GM19467 (cell line): ENCODE results near the gene HDHD5.

ENCODE experiments used
- ATAC-seq: cut with Tn5 transposase; IDR thresholded peaks from one replicate; pipeline ENCODE4 v1.9.1; 2021; ENCODE audit warnings: mild to moderate bottlenecking, moderate library complexity; ENCODE audit not compliant: unreplicated experiment

Gene HDHD5

DNA sequence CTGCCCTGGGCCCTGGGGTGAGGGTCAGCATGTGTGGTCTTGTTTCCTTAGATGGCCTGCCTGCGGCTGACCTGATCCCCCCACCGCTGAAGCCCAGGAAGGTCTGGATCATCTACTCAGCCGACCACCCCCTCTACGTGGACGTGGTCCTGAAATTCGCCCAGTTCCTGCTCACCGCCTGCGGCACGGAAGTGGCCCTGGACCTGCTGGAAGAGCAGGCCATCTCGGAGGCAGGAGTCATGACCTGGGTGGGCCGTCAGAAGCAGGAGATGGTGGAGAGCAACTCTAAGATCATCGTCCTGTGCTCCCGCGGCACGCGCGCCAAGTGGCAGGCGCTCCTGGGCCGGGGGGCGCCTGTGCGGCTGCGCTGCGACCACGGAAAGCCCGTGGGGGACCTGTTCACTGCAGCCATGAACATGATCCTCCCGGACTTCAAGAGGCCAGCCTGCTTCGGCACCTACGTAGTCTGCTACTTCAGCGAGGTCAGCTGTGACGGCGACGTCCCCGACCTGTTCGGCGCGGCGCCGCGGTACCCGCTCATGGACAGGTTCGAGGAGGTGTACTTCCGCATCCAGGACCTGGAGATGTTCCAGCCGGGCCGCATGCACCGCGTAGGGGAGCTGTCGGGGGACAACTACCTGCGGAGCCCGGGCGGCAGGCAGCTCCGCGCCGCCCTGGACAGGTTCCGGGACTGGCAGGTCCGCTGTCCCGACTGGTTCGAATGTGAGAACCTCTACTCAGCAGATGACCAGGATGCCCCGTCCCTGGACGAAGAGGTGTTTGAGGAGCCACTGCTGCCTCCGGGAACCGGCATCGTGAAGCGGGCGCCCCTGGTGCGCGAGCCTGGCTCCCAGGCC lies 50.6 kb downstream of the HDHD5 start:
- ATAC-seq, result no peak

DNA sequence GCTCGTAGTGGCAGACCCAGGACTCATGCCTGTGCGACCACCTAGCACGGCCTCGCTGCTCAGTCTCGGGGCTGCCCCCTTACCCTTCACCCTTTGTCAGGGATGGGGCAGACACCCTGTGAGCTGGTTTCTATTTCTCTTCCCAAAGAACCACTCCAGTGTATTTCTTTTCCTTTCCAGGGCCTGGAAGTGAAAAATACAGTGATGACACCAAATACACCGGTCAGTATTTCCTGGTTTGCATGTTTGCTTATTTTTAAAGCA lies 51.6 kb downstream of the HDHD5 start:
- no peak for ATAC-seq

DNA sequence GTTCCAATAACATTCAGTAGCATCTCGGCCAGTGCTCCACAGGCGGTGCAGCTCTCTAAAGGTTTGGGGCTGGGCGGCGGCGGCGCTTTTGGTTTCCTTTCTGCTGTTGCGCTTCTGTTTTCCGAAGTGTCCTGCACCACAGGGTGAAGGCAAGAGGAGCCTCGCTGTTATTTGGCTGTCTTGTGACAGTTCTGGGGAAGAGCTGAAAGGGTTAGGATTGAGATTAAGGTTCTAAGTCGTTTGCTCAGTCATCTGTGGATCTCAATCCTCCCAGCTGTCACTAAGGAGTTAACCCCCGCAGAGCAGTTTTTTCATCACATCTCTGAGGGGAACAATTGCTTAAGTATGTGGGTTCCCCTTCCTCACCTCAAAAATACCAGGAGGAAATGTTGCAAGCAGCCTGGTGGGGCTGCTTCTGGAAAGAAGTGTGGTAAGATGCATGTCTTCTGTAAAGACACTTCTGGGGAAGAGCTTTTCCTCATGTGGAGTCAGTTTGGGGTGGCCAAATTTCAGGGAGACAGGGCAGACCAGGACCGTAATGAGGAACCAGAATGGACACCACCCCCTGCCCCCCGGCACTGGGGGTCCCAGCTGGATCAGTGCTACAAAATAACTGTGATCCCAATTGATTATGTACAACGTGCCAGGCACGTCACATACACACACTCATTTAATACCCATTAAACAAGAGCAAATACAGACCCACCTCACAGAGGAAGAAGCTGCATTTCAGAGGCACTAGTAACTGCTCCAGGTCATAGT lies 52.1 kb downstream of the HDHD5 start:
- no peak for ATAC-seq

DNA sequence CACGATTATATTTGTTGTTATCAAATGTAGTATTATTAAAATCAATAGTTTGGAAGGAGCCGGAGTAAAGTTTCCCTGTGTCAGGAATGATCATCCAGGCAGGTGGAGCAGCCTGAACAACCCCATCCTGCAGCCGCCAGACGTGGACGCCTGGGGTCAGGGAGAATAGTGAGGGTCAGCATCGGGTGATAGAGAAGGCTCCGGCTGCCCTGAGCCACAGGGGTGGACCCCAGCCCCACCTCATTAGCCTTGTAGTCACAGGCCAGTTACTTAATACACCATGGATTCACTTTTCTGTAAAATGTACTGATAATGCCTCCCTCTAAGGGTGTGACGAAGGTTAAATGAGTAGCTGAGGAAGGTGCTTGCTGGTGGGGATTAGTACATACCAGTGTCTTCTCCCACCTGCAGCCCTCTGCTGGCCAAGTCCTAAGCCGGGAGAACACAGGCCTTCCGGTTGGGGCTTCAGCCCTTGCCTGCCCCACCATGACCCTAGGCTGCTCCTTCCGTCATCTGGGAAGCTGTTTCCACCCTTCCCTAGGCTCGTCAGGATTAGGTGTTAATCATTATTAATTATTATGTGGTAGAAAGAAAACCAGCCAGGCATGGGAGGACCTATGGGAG lies 52.8 kb downstream of the HDHD5 start:
- no peak for ATAC-seq

DNA sequence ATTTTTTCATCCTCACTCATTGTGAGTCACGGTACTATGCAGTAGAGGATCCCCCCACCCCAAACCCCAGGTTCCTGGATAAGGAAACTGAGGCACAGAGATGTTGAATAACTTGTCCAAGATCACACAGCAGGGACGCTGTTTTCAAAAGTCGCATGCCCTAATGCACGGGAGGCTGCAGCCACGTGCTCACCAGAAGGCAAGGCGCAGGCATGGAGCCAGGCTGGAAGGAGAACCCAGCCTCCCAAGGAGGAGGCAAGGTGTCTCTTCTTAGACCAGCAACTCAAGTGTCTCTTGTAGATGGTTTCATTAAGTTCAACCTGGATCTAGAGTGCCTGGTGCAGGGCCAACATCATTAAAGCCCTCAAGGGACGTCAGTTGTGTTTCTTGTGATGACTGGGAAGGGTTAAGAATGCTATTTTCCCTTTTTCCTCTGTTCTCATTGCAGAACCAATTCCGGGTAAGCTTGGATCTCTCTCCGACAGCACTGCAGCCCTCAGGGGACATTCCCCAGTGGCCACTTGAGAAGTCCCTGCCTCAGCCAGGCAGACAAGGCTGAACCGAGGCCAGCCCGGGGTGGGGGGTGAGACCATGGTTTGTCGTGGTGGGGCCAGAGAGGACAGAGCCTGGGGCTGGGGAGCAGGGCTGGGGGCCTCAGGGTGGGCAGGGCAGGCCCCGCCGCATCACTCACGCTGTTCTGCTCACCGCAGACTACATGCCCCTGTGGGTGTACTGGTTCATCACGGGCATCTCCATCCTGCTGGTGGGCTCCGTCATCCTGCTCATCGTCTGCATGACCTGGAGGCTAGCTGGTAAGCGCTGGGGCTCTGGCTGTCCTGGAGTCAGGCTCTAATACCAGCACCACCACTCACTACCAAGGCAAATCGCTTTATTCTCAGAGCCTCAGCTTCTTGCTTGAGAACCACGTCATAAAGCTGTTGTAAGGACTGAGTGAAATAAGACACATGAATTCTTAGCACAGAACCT lies 53.6 kb downstream of the HDHD5 start:
- ATAC-seq, result no peak

DNA sequence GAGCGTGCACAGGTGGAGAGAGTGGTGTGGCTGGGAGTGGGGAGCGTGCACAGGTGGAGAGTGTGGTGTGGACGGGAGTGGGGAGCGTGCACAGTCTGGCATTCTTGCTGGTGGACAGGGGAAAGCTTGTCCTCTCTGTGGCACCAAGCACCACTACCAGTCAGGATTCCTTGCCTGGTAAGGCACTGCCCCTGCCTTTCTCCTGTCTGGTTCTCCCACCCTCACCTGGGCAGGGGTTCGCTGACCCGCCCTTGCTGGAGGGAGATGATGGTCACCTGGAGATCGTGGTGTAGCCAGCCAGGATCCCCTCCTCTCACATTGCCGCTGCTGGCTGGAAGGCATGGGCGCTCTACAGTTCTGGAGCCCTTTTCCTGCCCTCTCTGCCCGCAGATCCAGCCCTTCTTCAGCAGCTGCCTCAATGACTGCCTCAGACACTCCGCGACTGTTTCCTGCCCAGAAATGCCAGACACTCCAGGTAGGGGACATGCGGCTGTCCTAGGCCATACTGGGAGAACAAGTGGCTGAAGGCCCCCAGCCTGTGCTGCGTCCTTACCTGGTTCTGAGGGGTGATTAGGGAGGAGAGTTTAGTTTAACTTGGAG lies 54.6 kb downstream of the HDHD5 start:
- ATAC-seq, result no peak

DNA sequence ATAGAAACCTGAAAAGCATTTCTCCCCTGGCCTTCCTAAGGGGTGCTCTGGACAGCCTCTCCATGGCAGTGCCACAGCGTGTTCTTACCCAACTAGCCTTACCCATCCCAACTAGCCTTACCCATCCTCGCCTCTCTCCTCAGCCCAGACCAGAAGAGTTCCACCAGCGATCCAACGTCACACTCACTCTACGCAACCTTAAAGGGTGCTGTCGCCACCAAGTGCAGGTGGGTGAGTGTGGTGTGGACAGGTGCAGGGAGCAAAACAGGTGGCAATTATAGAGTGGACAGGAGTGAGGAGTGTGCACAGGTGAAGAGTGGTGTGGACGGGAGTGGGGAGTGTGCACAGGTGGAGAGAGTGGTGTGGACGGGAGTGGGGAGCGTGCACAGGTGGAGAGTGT lies 55.7 kb downstream of the HDHD5 start:
- no peak for ATAC-seq

DNA sequence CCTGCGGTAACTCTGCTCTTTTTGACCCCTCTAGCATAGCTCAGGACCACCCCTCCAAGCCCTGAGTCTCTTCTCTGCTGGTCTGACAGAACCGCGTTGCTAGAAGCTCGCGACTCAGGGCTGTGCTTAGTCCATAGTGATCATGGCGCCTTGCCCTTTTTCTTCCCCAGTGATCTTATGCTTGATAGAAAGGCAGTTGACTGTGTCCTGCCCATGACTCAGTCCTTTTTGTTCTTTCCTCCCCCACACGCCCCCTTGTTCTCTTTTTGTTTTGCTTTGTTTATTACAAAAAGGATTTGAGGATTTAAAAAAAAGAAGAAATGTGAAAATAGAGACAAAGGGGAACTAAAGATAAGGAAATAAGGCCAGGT lies 56.8 kb downstream of the HDHD5 start:
- no peak for ATAC-seq

DNA sequence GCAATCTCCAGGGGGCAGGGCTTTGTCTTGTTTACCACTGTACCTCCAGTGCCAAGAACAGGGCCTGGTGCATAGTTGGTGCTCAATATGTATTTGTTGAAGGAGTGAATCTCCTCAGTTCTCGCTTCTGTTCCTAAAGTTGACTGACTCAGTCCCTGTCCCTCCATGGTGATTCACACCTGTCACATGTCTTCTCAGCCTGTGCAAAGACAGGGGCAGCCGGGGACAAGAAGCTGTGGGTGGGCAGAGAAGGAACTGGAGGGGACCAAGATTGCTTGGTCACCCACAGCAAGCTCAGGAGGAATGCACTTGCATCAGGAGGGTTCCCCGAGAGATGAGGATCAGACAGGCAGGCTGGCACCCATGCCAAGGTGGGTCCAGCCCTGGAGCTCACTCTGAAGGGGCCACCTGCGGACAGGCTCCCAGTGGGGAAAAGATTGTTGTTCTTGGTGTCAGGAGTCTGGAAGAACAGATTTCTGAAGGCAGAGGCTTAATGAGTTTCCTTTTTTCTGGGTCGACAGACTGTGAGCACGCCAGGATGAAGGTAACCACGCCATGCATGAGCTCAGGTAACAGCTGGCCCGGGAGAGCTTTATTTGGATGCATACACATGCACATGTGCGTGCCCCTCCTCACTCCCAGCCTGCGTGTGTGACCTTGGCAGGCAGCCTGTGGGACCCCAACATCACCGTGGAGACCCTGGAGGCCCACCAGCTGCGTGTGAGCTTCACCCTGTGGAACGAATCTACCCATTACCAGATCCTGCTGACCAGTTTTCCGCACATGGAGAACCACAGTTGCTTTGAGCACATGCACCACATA lies 57.4 kb downstream of the HDHD5 start:
- no peak for ATAC-seq

DNA sequence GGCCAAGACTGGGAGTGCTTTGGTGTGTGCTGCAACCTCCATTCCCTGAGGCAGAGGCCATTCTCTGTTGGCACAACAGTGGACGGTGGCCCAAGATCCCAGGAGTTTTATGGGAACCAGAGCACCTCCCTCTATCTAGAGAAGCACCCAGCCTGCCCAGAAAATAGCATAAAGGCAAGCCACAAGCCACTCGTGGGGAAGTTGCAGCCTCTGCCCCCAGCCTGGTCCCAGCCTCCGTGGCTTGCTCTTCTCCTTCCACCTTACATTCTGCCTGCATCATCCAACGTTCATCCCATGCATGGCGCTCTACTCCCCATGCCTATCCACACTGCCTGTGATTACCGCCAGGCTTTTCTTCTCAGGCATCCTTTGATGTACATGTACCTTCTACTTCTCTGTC lies 58.5 kb downstream of the HDHD5 start:
- ATAC-seq, result no peak

DNA sequence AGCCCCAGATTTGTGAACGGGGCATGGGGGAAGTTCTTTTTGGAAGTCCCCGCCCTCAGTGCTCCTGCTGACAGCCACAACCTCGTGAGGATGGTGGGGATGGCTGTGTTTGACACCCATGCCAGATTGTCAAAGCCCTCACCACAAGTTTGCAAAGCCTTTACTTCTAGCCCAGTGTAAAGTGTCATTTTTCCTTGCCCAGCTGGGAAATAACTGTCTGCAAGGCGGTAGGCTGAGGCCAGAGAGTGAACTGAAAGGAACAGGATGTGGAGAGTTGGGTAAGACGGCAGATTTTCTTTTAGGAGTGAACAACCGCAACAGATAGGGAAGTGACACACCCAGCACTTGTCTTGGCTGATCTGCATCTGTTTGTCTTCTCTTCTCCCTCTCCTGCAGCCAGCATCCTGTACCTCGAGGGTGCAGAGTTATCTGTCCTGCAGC lies 60.7 kb downstream of the HDHD5 start:
- ATAC-seq, result no peak

DNA sequence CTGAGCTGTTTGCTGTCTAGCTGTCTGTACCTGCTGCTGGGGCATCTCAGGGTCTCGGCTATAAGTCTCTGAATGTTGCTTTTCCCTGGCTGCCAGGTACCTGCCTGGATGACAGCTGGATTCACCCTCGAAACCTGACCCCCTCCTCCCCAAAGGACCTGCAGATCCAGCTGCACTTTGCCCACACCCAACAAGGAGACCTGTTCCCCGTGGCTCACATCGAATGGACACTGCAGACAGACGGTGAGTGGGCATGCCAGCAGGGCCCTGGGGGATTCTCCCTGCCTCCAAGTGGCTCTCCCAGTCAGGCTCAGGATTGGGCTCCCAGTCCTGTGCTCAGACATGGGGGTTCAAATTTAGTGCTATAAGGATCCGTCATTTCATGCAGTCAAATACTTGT lies 61.4 kb downstream of the HDHD5 start:
- ATAC-seq, result no peak

DNA sequence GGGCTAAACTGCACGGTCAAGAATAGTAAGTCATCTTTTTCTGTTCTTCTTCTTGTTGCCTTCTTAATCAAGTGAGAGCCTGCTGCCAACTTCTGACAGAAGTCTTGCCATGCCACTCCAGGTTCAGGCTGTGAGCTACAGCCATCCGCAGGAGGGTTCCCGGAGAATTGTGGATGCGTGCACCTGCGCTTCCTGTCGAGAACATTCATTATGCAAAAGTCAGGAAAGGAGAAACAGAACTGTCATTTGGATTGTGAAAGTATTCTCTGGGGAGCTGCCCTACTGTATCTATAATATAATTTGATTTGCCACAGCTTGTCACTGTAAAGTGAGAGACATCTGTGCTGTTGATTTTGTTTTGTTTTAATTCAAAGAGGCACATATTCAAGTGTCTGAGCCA lies 62.0 kb downstream of the HDHD5 start:
- no peak for ATAC-seq

DNA sequence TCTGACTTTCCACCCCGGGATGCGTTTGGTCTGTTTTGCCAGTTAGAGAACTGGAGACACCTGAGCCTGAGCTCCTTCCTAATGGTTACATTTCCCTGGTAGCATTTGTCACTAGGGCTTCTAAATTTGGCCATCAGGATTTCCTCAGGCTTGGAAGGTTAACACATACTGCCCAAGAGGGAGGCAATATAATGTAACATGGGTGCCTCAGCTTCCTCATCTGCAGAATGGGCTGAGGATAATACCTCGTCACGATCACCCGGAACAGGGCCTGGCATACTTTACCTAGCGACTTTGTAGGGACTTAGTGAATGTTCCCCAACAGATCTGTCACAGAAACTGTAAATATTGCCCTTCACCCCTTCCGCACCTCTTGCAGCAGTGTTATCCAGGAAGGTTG lies 63.0 kb downstream of the HDHD5 start:
- ATAC-seq, result no peak

DNA sequence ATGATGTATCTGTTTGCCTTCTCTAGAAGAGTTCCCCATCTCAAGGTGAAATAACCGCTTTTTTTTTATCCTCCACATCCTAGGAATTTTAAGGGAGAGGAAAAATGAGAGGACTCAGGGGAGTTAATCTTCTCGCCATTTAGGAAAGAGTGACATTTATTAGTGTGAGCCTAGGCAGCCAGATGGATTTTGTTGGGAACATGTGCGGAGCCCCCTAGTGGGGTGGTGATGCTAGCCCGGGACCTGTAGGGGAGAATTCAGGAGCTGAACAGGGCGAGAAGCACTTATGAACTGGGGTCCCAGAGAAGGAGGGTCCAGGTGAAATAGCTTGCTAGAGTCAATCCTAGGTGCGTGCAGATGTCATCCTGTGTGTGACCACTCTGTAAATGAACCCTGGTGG lies 63.5 kb downstream of the HDHD5 start:
- ATAC-seq, result no peak

DNA sequence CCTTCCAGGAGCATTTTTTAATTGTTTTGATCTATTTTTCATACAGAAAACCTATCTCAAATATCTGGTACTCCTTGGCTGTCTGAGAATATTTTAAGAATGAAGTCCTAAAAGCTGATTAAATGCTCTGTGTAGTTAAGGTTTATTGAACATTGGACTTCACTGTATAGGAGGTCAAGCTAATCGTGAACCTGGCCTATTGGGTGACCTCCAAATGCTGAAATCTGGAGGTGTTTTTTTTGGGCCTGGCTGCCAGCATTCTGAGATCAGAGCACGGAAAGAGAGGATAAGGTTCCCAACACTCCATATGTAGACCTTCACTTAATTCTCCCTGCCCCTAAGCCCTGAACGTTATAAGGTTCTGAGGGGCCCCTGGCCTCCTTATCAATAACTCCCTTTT lies 66.0 kb downstream of the HDHD5 start:
- no peak for ATAC-seq

DNA sequence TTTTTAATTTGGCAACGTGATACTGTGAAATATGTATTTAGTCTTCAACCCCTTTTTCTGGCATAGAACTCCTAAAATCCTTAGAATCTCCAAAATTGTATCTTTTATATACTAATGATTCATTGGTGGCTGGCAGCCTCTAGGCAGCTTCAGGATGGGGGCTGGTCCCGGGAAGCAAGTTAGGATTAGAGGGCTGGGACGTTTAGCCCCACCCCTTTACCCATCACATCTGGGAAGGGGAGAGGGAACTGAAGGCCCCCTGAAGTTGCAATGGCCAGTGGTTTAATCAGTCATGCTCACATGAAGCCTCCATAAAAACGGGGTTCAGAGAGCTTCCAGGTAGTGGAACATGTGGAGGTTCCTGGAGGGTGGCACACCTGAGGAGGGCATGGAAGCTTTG lies 67.2 kb downstream of the HDHD5 start:
- ATAC-seq, result no peak

DNA sequence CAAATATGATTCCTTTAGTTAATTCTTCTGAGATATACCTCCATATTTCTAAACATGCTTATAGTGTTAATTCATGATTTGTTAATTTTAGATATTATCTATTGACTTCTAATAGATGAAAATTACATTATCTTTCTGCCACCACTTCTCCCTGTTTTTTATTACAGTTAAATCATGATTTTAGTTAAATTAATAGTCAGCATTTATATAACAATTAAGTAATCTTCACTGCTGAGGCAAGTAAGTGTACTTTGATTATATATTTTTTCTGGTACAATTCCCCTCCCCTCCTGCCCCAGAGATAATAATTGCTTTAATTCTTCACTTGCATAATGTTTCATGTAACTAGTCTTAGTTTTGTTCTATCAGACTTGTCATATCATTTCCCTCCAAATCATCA lies 68.5 kb downstream of the HDHD5 start:
- ATAC-seq, result no peak
